Measurements from ENCODE around the gene CRYGN.

Gene CRYGN

GRCh38 chr7:151459726-151460473, 20.0 kb upstream of the CRYGN start:
- DNase-seq, result no peak

- no peak for DNase-seq
These were observed 17.6 kb upstream of the CRYGN start for GRCh38 chr7:151457534-151457933.

GRCh38 chr7:151456782-151457181, 16.8 kb upstream of the CRYGN start:
- DNase-seq, result no peak

GRCh38 chr7:151456276-151456675, 16.3 kb upstream of the CRYGN start:
- no peak for DNase-seq

- DNase-seq, result no peak
These were observed 15.7 kb upstream of the CRYGN start for GRCh38 chr7:151455690-151456089.

- no peak for DNase-seq
These were observed 15.1 kb upstream of the CRYGN start for GRCh38 chr7:151454932-151455530.

- DNase-seq, result no peak
These were observed 14.4 kb upstream of the CRYGN start for GRCh38 chr7:151454305-151454704.

- no peak for DNase-seq
These were observed 13.4 kb upstream of the CRYGN start for GRCh38 chr7:151453326-151453791.

- DNase-seq, result no peak
These were observed 12.9 kb upstream of the CRYGN start for GRCh38 chr7:151452680-151453325.

GRCh38 chr7:151451626-151452571, 12.0 kb upstream of the CRYGN start:
- DNase-seq, result no peak

- DNase-seq, result no peak
These were observed 11.2 kb upstream of the CRYGN start for GRCh38 chr7:151451156-151451555.

- no peak for DNase-seq
These were observed 10.0 kb upstream of the CRYGN start for GRCh38 chr7:151449990-151450389.

GRCh38 chr7:151448261-151449252, 8.6 kb upstream of the CRYGN start:
- peak; percentile 73 for DNase-seq

GRCh38 chr7:151447901-151448260, 7.9 kb upstream of the CRYGN start:
- no peak for DNase-seq

- no peak for DNase-seq
These were observed 7.4 kb upstream of the CRYGN start for GRCh38 chr7:151447312-151447711.

GRCh38 chr7:151446412-151446811, 6.5 kb upstream of the CRYGN start:
- DNase-seq, result no peak

- DNase-seq, result no peak
These were observed 4.7 kb upstream of the CRYGN start for GRCh38 chr7:151444632-151445031.

- DNase-seq, result no peak
These were observed 3.0 kb upstream of the CRYGN start for GRCh38 chr7:151442776-151443496.

- no peak for DNase-seq
These were observed 981 bp upstream of the CRYGN start for GRCh38 chr7:151440799-151441445.

GRCh38 chr7:151438864-151439601, 908 bp downstream of the CRYGN start:
- no peak for DNase-seq

Measured in activated CD4-positive, alpha-beta T cell treated with anti-CD3 and anti-CD28 coated beads, Interleukin-2, Interleukin-6, amounts not matched to agents 100 ng/mL and 50 ng/mL, durations not matched to agents 16 hours and 8 hours (primary cell).